Liver (tissue), 9 donors: ENCODE data around the gene TACC3. TPM values are rescaled to one million over a fixed set of nuclear protein-coding genes. Genes with fewer than 3 reads are reported as not detected.

Source experiments
- DNase-seq: peaks from one replicate; pipeline ENCODE4 v3.0.0-alpha.2; 2017; ENCODE audit warnings: low spot score
- H3K27ac ChIP-seq, 2 donors: one replicate each; pipeline ENCODE4 v1.7.0; 2013; ENCODE audit warnings: inconsistent platforms in 2 of 2, low read length in 2 of 2, control low read depth in 1 of 2, low read depth in 1 of 2, mild to moderate bottlenecking in 1 of 2
- H3K27me3 ChIP-seq, 4 donors: one replicate each; pipeline versions ENCODE4 v1.6.1 to v1.7.0; 2013; ENCODE audit warnings: low read length in 3 of 4, inconsistent platforms in 1 of 4, mild to moderate bottlenecking in 1 of 4, moderate library complexity in 1 of 4; ENCODE audit not compliant: control insufficient read depth in 4 of 4, insufficient read depth in 4 of 4
- H3K36me3 ChIP-seq, 4 donors: one replicate each; pipeline versions ENCODE4 v1.6.1 to v1.7.0; 2013; ENCODE audit warnings: low read length in 3 of 4, mild to moderate bottlenecking in 3 of 4, low read depth in 1 of 4, moderate library complexity in 1 of 4; ENCODE audit not compliant: control insufficient read depth in 4 of 4, insufficient read depth in 3 of 4
- H3K4me1 ChIP-seq, 4 donors: one replicate each; pipeline versions ENCODE4 v1.6.1 to v1.7.0; 2013; ENCODE audit warnings: low read length in 3 of 4, mild to moderate bottlenecking in 3 of 4, moderate library complexity in 1 of 4; ENCODE audit not compliant: control insufficient read depth in 4 of 4, insufficient read depth in 4 of 4
- H3K4me3 ChIP-seq, 3 donors: one replicate each; pipeline versions ENCODE4 v1.6.1 to v1.7.0; 2013; ENCODE audit warnings: low read length in 3 of 3, control low read depth in 1 of 3, low read depth in 1 of 3, mild to moderate bottlenecking in 1 of 3
- H3K9ac ChIP-seq, 2 donors: one replicate each; pipeline ENCODE4 v1.7.0; 2013; ENCODE audit warnings: low read length in 2 of 2, mild to moderate bottlenecking in 2 of 2, moderate library complexity in 2 of 2, control low read depth in 1 of 2, low read depth in 1 of 2
- H3K9me3 ChIP-seq, 4 donors: one replicate each; pipeline versions ENCODE4 v1.6.1 to v1.7.0; 2013; ENCODE audit warnings: low read length in 3 of 4; ENCODE audit not compliant: control insufficient read depth in 4 of 4
- ATF3 ChIP-seq: IDR thresholded peaks from 2 replicates; pipeline ENCODE4 v1.6.1; 2016; ENCODE audit warnings: antibody characterized with exemption
- CTCF ChIP-seq: fragments of 150-350 bp; IDR thresholded peaks from 2 replicates; pipeline ENCODE4 v1.5.1; 2017; ENCODE audit warnings: improper control_type of control experiment, low read depth, low read length; ENCODE audit not compliant: missing input control
- EGR1 ChIP-seq, 2 donors: IDR thresholded peaks; 2 replicates each; pipeline ENCODE4 v1.6.1; 2016 to 2018; ENCODE audit warnings: antibody characterized with exemption in 2 of 2, low read depth in 2 of 2
- FOXA1 ChIP-seq: IDR thresholded peaks from 2 replicates; pipeline ENCODE4 v1.6.1; 2016; ENCODE audit warnings: antibody characterized with exemption
- FOXA2 ChIP-seq: IDR thresholded peaks from 2 replicates; pipeline ENCODE4 v1.6.1; 2016; ENCODE audit warnings: antibody characterized with exemption
- GABPA ChIP-seq, 2 donors: IDR thresholded peaks in 1 of 2; conservative IDR thresholded peaks in 1 of 2; 2 replicates each; pipeline ENCODE4 v1.6.1; 2016; ENCODE audit warnings: antibody characterized with exemption in 2 of 2, mild to moderate bottlenecking in 1 of 2, moderate library complexity in 1 of 2
- HNF4A ChIP-seq, 2 donors: conservative IDR thresholded peaks; 2 replicates each; pipeline ENCODE4 v1.6.1; 2016; ENCODE audit warnings: antibody characterized with exemption in 2 of 2, mild to moderate bottlenecking in 2 of 2
- HNF4G ChIP-seq: IDR thresholded peaks from 2 replicates; pipeline ENCODE4 v1.6.1; 2016; ENCODE audit warnings: antibody characterized with exemption
- JUND ChIP-seq, 2 donors: IDR thresholded peaks; 2 replicates each; pipeline ENCODE4 v1.6.1; 2016; ENCODE audit warnings: antibody characterized with exemption in 2 of 2
- MAX ChIP-seq: IDR thresholded peaks from 2 replicates; pipeline ENCODE4 v1.6.1; 2016; ENCODE audit warnings: antibody characterized with exemption
- NR2F2 ChIP-seq: IDR thresholded peaks from 2 replicates; pipeline ENCODE4 v1.6.1; 2016; ENCODE audit warnings: antibody characterized with exemption
- RAD21 ChIP-seq, 2 donors: IDR thresholded peaks; 2 replicates each; pipeline ENCODE4 v1.6.1; 2016; ENCODE audit warnings: antibody characterized with exemption in 2 of 2, mild to moderate bottlenecking in 2 of 2
- REST ChIP-seq: IDR thresholded peaks from 2 replicates; pipeline ENCODE4 v1.6.1; 2016; ENCODE audit warnings: antibody characterized with exemption, mild to moderate bottlenecking
- RXRA ChIP-seq, 2 donors: IDR thresholded peaks; 2 replicates each; pipeline ENCODE4 v1.6.1; 2017 to 2018; ENCODE audit warnings: antibody characterized with exemption in 2 of 2, mild to moderate bottlenecking in 1 of 2
- SP1 ChIP-seq: IDR thresholded peaks from 2 replicates; pipeline ENCODE4 v1.6.1; 2018; ENCODE audit warnings: antibody characterized with exemption, mild to moderate bottlenecking
- TAF1 ChIP-seq: conservative IDR thresholded peaks from 2 replicates; pipeline ENCODE4 v1.6.1; 2016; ENCODE audit warnings: antibody characterized with exemption, mild to moderate bottlenecking
- YY1 ChIP-seq: IDR thresholded peaks from 2 replicates; pipeline ENCODE4 v1.6.1; 2016; ENCODE audit warnings: antibody characterized with exemption, mild to moderate bottlenecking
- WGBS: extraction: QIAGEN DNeasy Blood & Tissue Kit; methylation state at CpG from one replicate; pipeline ENCODE4 v1.1.7; 2013; 5-methylcytosine and 5-hydroxymethylcytosine counted together
- polyA plus RNA-seq, 2 donors: library from polyadenylated mRNA; stranded (reverse) in 1 of 2; unstranded in 1 of 2; fragments of 200-250 nt in 1 of 2; fragments of >200 nt in 1 of 2; fragmentation: Nextera tagmentation in 1 of 2; extraction: Ambion mirVana in 1 of 2; gene quantifications; one replicate each; pipeline versions ENCODE4 v1.2.1 to v1.2.3, GENCODE V29; 2013 to 2015
- total RNA-seq, 2 donors: library from RNA; depleted of rRNA; stranded (reverse); fragments of >200 nt; gene quantifications; one replicate each; pipeline ENCODE4 v1.2.3, GENCODE V29; 2014
- donor health status: healthy.
- donor health status: healthy.
- donor health status: healthy.
- donor health status: healthy.
- donor health status: healthy.

Gene TACC3
- total and polyA plus RNA-seq, 4 donors: 1.4 to 38.9 (median 5.5) TPM

DNA sequence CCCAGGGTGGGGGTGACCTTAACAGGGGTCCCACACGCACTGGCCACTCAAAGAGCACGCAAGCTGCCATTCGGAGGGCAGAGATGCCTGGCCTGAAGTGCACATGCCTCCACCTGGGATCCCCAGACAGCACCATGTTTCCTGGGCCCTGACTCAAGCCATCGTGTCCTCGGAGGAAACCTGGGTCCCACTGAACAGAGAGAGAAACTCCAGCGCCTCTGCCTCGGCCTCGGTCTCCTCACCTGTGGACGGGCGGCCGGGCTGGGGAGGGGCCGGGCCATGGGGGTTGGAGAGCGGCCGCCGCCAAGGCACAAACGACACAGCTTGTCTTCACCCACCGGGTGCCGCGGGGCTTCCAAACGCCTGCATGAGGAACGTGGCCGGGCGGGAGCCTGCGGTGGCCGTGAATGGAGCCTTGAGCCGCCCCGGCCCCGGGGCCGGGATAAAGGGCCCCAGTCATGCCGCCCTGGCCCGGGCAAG lies 41.8 kb downstream of the TACC3 start:
- peaks cover 0 to 5% (median 3%) of the 10 kb centered on the region in 4 donors for H3K4me1 ChIP-seq
- DNase-seq: no peak
- H3K27ac ChIP-seq: no peak overlapping the region
- H3K27me3 ChIP-seq: no peaks in the 10 kb centered on the region
- no peak overlapping the region for H3K9ac ChIP-seq
- WGBS: 41% methylated on average over 31 of the region's 31 CpGs
- H3K4me3 ChIP-seq: peak overlapping the region in 1 of 3 donors; percentile 19
- no peaks in the 10 kb centered on the region for H3K9me3 ChIP-seq
- TF ChIP-seq REST: no peak
- no peak for TF ChIP-seq YY1
- no peak for TF ChIP-seq GABPA (IDR thresholded peaks at IDR 0.05 in 1 of 2, conservative IDR thresholded peaks at IDR 0.05 in 1 of 2)
- TF ChIP-seq TAF1: no peak
- no peak for TF ChIP-seq RAD21 (IDR thresholded peaks at IDR 0.05)
- TF ChIP-seq RXRA (IDR thresholded peaks at IDR 0.05): no peak
- TF ChIP-seq FOXA1: no peak
- TF ChIP-seq FOXA2: no peak
- TF ChIP-seq EGR1 (IDR thresholded peaks at IDR 0.05; ENCODE audit: low read depth in 2 of 2): no peak
- no peak for TF ChIP-seq HNF4G
- no peaks in the 10 kb centered on the region for H3K36me3 ChIP-seq

DNA sequence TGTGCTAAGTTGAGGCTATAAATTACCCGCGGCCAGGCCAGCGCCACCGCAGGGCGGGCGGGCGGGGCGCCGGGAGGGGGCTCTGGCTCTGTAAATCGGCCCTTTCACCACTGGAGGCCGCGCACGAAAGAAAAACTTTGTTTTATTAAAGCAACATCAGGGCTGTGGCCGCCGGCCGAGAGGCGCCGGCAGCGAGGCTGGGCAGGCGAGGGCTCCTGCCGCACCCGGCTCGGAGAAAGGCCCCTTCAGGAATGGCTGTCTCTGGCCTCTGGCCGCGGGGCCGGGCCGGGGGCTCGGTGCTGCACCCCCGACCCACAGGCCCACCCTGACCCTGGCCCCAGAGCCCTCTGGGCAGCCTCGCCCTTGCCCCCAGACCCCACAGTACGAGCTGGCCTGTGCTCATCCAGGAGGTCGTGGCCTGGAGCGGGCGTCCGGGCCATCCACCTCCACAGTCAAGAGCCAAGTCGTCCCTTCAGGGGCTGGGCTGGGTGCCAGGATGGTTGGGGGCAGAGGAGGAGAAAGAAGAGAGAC lies 42.3 kb downstream of the TACC3 start:
- no peak overlapping the region for H3K9ac ChIP-seq
- H3K27ac ChIP-seq: no peak overlapping the region
- H3K36me3 ChIP-seq: no peaks in the 10 kb centered on the region
- DNase-seq: no peak
- H3K9me3 ChIP-seq: no peaks in the 10 kb centered on the region
- H3K4me1 ChIP-seq: peaks cover 0 to 5% (median 3%) of the 10 kb centered on the region in 4 donors
- TF ChIP-seq CTCF (peak; percentile 20), NR2F2 (no peak), RXRA (IDR thresholded peaks at IDR 0.05) (no peak), HNF4G (no peak), RAD21 (IDR thresholded peaks at IDR 0.05) (peak in 1 of 2 donors; percentile 23)
- H3K4me3 ChIP-seq: peak overlapping the region in 1 of 3 donors; percentile 19
- H3K27me3 ChIP-seq: no peaks in the 10 kb centered on the region
- 19% methylated on average over 36 of the region's 36 CpGs for WGBS

- H3K9ac ChIP-seq: no peak overlapping the region
- no peak overlapping the region for H3K27ac ChIP-seq
- 90% methylated on average over 9 of the region's 9 CpGs for WGBS
- H3K36me3 ChIP-seq: no peaks in the 10 kb centered on the region
- H3K9me3 ChIP-seq: no peaks in the 10 kb centered on the region
- DNase-seq: no peak
- no peaks in the 10 kb centered on the region for H3K27me3 ChIP-seq
- H3K4me3 ChIP-seq: no peak overlapping the region
- peaks cover 0 to 9% (median 3%) of the 10 kb centered on the region in 4 donors for H3K4me1 ChIP-seq
- TF ChIP-seq SP1 (no peak), FOXA1 (no peak), YY1 (no peak), FOXA2 (no peak), TAF1 (no peak), NR2F2 (no peak), CTCF (no peak), GABPA (IDR thresholded peaks at IDR 0.05 in 1 of 2, conservative IDR thresholded peaks at IDR 0.05 in 1 of 2) (no peak), MAX (no peak), JUND (IDR thresholded peaks at IDR 0.05) (no peak), EGR1 (IDR thresholded peaks at IDR 0.05; ENCODE audit: low read depth in 2 of 2) (no peak), RXRA (IDR thresholded peaks at IDR 0.05) (no peak), RAD21 (IDR thresholded peaks at IDR 0.05) (no peak), HNF4A (conservative IDR thresholded peaks at IDR 0.05) (no peak), HNF4G (no peak), ATF3 (no peak)
These were observed 43.3 kb downstream of the TACC3 start for GRCh38 chr4:1764670-1765069.
